H1 (cell line): ENCODE results near the gene METTL21C. TPM values are rescaled to one million over a fixed set of nuclear protein-coding genes. Genes with fewer than 3 reads are reported as not detected.

ENCODE experiments used
- CTCF ChIA-PET: fragments of 300-600 bp; sonication (Branson Sonifier 250); formaldehyde crosslinking; loops from one replicate; lab custom pipeline; 2021; ENCODE audit not compliant: partially characterized antibody; lab: Charles Lee
- POLR2A ChIA-PET: fragments of 300-600 bp; sonication (Branson Sonifier 250); formaldehyde crosslinking; loops from one replicate; lab custom pipeline; 2021; ENCODE audit warnings: inconsistent platforms; ENCODE audit not compliant: partially characterized antibody; lab: Charles Lee
- DNase-seq, 2 experiments: peaks; one replicate each; pipeline versions ENCODE4 v3.0.0 to v3.0.0-alpha.2; 2010 to 2022; ENCODE audit warnings: low spot score in 2 of 2, low read depth in 1 of 2, mixed read lengths in 1 of 2
- FAIRE-seq: peaks from 2 replicates; lab custom pipeline; 2011; peaks lifted over from hg19 to GRCh38; lab: Jason Lieb, UNC
- H2AFZ ChIP-seq: 2 replicates; pipeline ENCODE4 v1.8.1; 2012; ENCODE audit warnings: low read length, inconsistent platforms
- H2AK5ac ChIP-seq: 2 replicates; pipeline ENCODE4 v1.6.1; 2013; ENCODE audit warnings: low read depth, low read length
- H2BK120ac ChIP-seq: replicated peaks from 2 replicates; pipeline ENCODE3; 2013; ENCODE audit warnings: low read depth, low read length, inconsistent platforms
- H2BK12ac ChIP-seq: 2 replicates; pipeline ENCODE4 v1.6.1; 2013; ENCODE audit warnings: low read depth, low read length
- H2BK15ac ChIP-seq: 2 replicates; pipeline ENCODE4 v1.6.1; 2013; ENCODE audit warnings: low read length
- H2BK20ac ChIP-seq: 2 replicates; pipeline ENCODE4 v1.6.1; 2013; ENCODE audit warnings: low read length
- H2BK5ac ChIP-seq: 2 replicates; pipeline ENCODE4 v1.6.1; 2013; ENCODE audit warnings: low read depth, low read length
- H3K14ac ChIP-seq: 2 replicates; pipeline ENCODE4 v1.6.1; 2013; ENCODE audit warnings: inconsistent platforms; ENCODE audit not compliant: insufficient read length
- H3K18ac ChIP-seq: 2 replicates; pipeline ENCODE4 v1.6.1; 2013; ENCODE audit warnings: low read length; ENCODE audit errors: extremely low read depth
- H3K23ac ChIP-seq: 2 replicates; pipeline ENCODE4 v1.6.1; 2013; ENCODE audit warnings: inconsistent platforms; ENCODE audit not compliant: insufficient read length
- H3K23me2 ChIP-seq: 2 replicates; pipeline ENCODE4 v1.6.1; 2013; ENCODE audit warnings: low read depth, low read length
- H3K27ac ChIP-seq: 2 replicates; pipeline ENCODE4 v1.6.1; 2011; ENCODE audit warnings: low read depth, low read length, inconsistent platforms
- H3K27me3 ChIP-seq, 4 experiments: replicated peaks in 1 of 4; 1 replicate in 1 of 4; 2 replicates in 3 of 4; pipeline versions ENCODE4 v1.6.1 to v1.8.1; 2011 to 2013; ENCODE audit warnings: low read length in 3 of 4, mild to moderate bottlenecking in 3 of 4, inconsistent platforms in 2 of 4, mixed read lengths in 2 of 4, moderate library complexity in 1 of 4; ENCODE audit not compliant: control insufficient read depth in 3 of 4, insufficient read depth in 3 of 4; ENCODE audit errors: extremely low read depth in 1 of 4
- H3K36me3 ChIP-seq, 4 experiments: 2 replicates each; pipeline versions ENCODE4 v1.6.1 to v1.8.1; 2011 to 2013; ENCODE audit warnings: mild to moderate bottlenecking in 4 of 4, low read length in 3 of 4, moderate library complexity in 2 of 4, control low read depth in 1 of 4, inconsistent platforms in 1 of 4; ENCODE audit not compliant: insufficient read depth in 4 of 4, control insufficient read depth in 2 of 4
- H3K4ac ChIP-seq: replicated peaks from 2 replicates; pipeline ENCODE3; 2013; ENCODE audit warnings: low read length, low read depth, mixed read lengths, inconsistent platforms; ENCODE audit not compliant: insufficient read length
- H3K4me1 ChIP-seq, 4 experiments: replicated peaks in 1 of 4; 1 replicate in 1 of 4; 2 replicates in 3 of 4; pipeline versions ENCODE4 v1.6.1 to v1.8.1; 2011 to 2013; ENCODE audit warnings: low read length in 3 of 4, inconsistent platforms in 2 of 4, mixed read lengths in 1 of 4; ENCODE audit not compliant: insufficient read depth in 4 of 4, control insufficient read depth in 3 of 4
- H3K4me2 ChIP-seq, 2 experiments: 2 replicates each; pipeline versions ENCODE4 v1.6.1 to v1.8.1; 2011 to 2013; ENCODE audit warnings: low read depth in 2 of 2, low read length in 2 of 2, control low read depth in 1 of 2, inconsistent platforms in 1 of 2, mild to moderate bottlenecking in 1 of 2; ENCODE audit not compliant: insufficient read depth in 1 of 2
- H3K4me3 ChIP-seq, 4 experiments: fragments of 200-600, 300-600 bp in 1 of 4; sonication (generic), shearing (Covaris generic), sonication (Bioruptor Twin) in 1 of 4; 2 replicates each; pipeline versions ENCODE4 v1.5.1 to v1.8.1; 2011 to 2016; ENCODE audit warnings: low read length in 4 of 4, low read depth in 3 of 4, control low read depth in 2 of 4, inconsistent platforms in 2 of 4, mild to moderate bottlenecking in 2 of 4, mixed read lengths in 1 of 4, moderate library complexity in 1 of 4; ENCODE audit not compliant: insufficient read depth in 2 of 4; ENCODE audit errors: extremely low read depth in 1 of 4
- H3K56ac ChIP-seq: replicated peaks from 2 replicates; pipeline ENCODE3; 2013; ENCODE audit warnings: low read depth, mild to moderate bottlenecking, mixed read lengths, low read length, inconsistent platforms; ENCODE audit not compliant: insufficient read length
- H3K79me1 ChIP-seq: 2 replicates; pipeline ENCODE4 v1.6.1; 2013; ENCODE audit warnings: low read depth, low read length, control low read depth
- H3K79me2 ChIP-seq, 2 experiments: 2 replicates each; pipeline versions ENCODE4 v1.6.1 to v1.8.1; 2012 to 2013; ENCODE audit warnings: low read length in 2 of 2, mild to moderate bottlenecking in 2 of 2, inconsistent platforms in 1 of 2; ENCODE audit not compliant: insufficient read depth in 2 of 2, control insufficient read depth in 1 of 2
- H3K9ac ChIP-seq, 4 experiments: replicated peaks in 1 of 4; 1 replicate in 1 of 4; 2 replicates in 3 of 4; pipeline versions ENCODE4 v1.6.1 to v1.8.1; 2011 to 2013; ENCODE audit warnings: low read depth in 3 of 4, low read length in 3 of 4, control low read depth in 2 of 4, mild to moderate bottlenecking in 2 of 4, moderate library complexity in 2 of 4, inconsistent platforms in 1 of 4; ENCODE audit errors: extremely low read depth in 1 of 4
- H3K9me3 ChIP-seq, 2 experiments: 2 replicates each; pipeline versions ENCODE4 v1.6.1 to v1.8.1; 2012 to 2013; ENCODE audit warnings: mild to moderate bottlenecking in 2 of 2, moderate library complexity in 2 of 2, control low read depth in 1 of 2, inconsistent platforms in 1 of 2, low read depth in 1 of 2, low read length in 1 of 2, mixed read lengths in 1 of 2; ENCODE audit not compliant: insufficient read depth in 2 of 2
- H4K20me1 ChIP-seq, 2 experiments: replicated peaks in 1 of 2; 2 replicates each; pipeline versions ENCODE3 to v1.8.1; 2011 to 2013; ENCODE audit warnings: inconsistent platforms in 2 of 2, low read length in 2 of 2, mild to moderate bottlenecking in 1 of 2; ENCODE audit not compliant: insufficient read depth in 2 of 2, control insufficient read depth in 1 of 2
- H4K5ac ChIP-seq: 2 replicates; pipeline ENCODE4 v1.6.1; 2013; ENCODE audit warnings: low read length, low read depth, mixed read lengths, inconsistent platforms; ENCODE audit not compliant: insufficient read length
- H4K8ac ChIP-seq: 2 replicates; pipeline ENCODE4 v1.8.0; 2013; ENCODE audit warnings: mild to moderate bottlenecking, moderate library complexity, low read length, inconsistent platforms; ENCODE audit not compliant: insufficient read depth; ENCODE audit errors: extremely low read depth
- H4K91ac ChIP-seq: replicated peaks from 2 replicates; pipeline ENCODE3; 2013; ENCODE audit warnings: low read length, mixed read lengths, inconsistent platforms; ENCODE audit not compliant: insufficient read length
- CBX8 ChIP-seq: fragments of 300-800, 300-1000 bp; sonication (generic); IDR thresholded peaks from 2 replicates; pipeline ENCODE4 v1.7.1; 2016; ENCODE audit warnings: low read depth, low read length, borderline replicate concordance
- JUN ChIP-seq: IDR thresholded peaks from 2 replicates; pipeline ENCODE4 v1.6.1; 2011; ENCODE audit warnings: low read depth, mild to moderate bottlenecking, improper control_type of control experiment, low read length
- NANOG ChIP-seq: IDR thresholded peaks from 2 replicates; pipeline ENCODE4 v1.6.1; 2011; ENCODE audit warnings: low read length, low read depth, mild to moderate bottlenecking, inconsistent platforms; ENCODE audit not compliant: insufficient read depth, poor library complexity, severe bottlenecking
- PHF8 ChIP-seq: fragments of 200-600 bp; sonication (generic); conservative IDR thresholded peaks from 2 replicates; pipeline ENCODE4 v1.7.1; 2012; ENCODE audit warnings: low read depth, mild to moderate bottlenecking, inconsistent platforms, low read length, moderate library complexity
- YY1 ChIP-seq: IDR thresholded peaks from 2 replicates; pipeline ENCODE4 v1.6.1; 2011; ENCODE audit warnings: low read depth, mild to moderate bottlenecking, low read length
- WGBS, 2 experiments: shearing (Covaris generic) in 1 of 2; methylation state at CpG; one replicate each; pipeline versions ENCODE4 v1.1.6 to v1.1.7; 2013 to 2015; ENCODE audit warnings: low lambda C conversion rate in 2 of 2, mixed read lengths in 2 of 2, inconsistent platforms in 1 of 2, low coverage in 1 of 2, missing lambda C conversion rate in 1 of 2; ENCODE audit not compliant: insufficient replicate concordance in 2 of 2, insufficient coverage in 1 of 2, insufficient read length in 1 of 2; ENCODE audit errors: extremely low coverage in 1 of 2, missing lambda C conversion rate in 1 of 2; 5-methylcytosine and 5-hydroxymethylcytosine counted together
- polyA plus RNA-seq, 7 experiments: library from polyadenylated mRNA; depleted of rRNA in 3 of 7; stranded (reverse) in 5 of 7; unstranded in 2 of 7; fragments of >200 nt in 5 of 7; fragments of 200-250 nt in 2 of 7; gene quantifications; 1 replicate in 5 of 7; 2 replicates in 1 of 7; 4 replicates in 1 of 7; pipeline versions ENCODE4 v1.2.1 to v1.2.3, GENCODE V29; 2011 to 2013; ENCODE audit warnings: missing spikeins in 2 of 7, mixed read lengths in 2 of 7
- total RNA-seq: library from RNA; stranded (reverse); fragmentation: NEBNext Ultra II Directional; extraction: Animal tissue kit (Norgen Biotek cat#: 25700); gene quantifications from 2 replicates; pipeline ENCODE4 v1.2.1, GENCODE V29; 2021

METTL21C gene
- total and polyA plus RNA-seq, 2 of the 8 experiments (the other 6 are each of a cell fraction or from before 2014, with no cell fraction given) = not detected

DNA sequence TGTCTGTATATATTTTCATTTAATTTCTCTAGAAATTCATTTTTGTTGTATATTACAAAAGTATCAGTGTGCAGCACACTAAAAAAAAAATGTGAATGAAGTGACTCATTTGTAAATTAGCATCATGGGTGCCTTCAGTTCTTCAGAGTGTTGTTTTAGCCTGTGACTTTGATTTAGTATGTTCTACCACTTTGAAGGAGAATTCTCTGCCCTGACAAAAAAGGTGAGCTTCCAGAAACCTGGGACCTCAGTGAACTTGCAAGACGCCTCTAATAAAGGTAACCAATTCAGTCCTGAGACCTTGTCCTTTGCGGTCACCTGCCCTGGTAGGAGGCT is 2.4 kb downstream of the METTL21C start:
- ChIA-PET CTCF (interaction anchor here (0.7 to 1.4 kb wide), 3 partner anchors 9 to 154 kb away, joined by 3 to 4 read pairs (median 3); partner anchors contain the start of gene ERCC5), POLR2A (interaction anchor here (1.2 kb wide), 1 partner anchor 11 kb away, joined by 4 read pairs; no protein-coding TSS in a partner anchor)
- Histone ChIP-seq H3K79me1 (no peaks in the 10 kb centered on the region), H3K18ac (no peak overlapping the region), H2AK5ac (no peak overlapping the region), H4K20me1 (no peaks in the 10 kb centered on the region), H3K9me3 (no peaks in the 10 kb centered on the region), H2BK5ac (no peak overlapping the region), H3K4me1 (peaks cover 0 to 11% (median 8%) of the 10 kb centered on the region in 4 experiments), H3K27ac (no peak overlapping the region), H3K56ac (no peak overlapping the region), H3K27me3 (no peaks in the 10 kb centered on the region), H4K8ac (no peak overlapping the region), H3K9ac (no peak overlapping the region), H3K23me2 (no peaks in the 10 kb centered on the region; the same call in 1 of the 2 replicates), H4K91ac (no peak overlapping the region), H3K23ac (no peak overlapping the region), H2BK12ac (0 out of 2 replicates have a peak overlapping the region, but pooled peaks have one; percentile 31), H3K4ac (no peak overlapping the region), H4K5ac (no peak overlapping the region), H3K14ac (no peak overlapping the region), H2BK120ac (no peak overlapping the region), H3K4me2 (peak overlapping the region in 1 of 2 experiments; percentile 43; a peak in 1 of 4 replicates), H3K79me2 (no peaks in the 10 kb centered on the region), H3K36me3 (no peaks in the 10 kb centered on the region), H3K4me3 (no peak overlapping the region), H2BK20ac (no peak overlapping the region), H2AFZ (no peak overlapping the region; the same call in 1 of the 2 replicates), H2BK15ac (no peak overlapping the region)
- 77% methylated on average over 2 of the region's 2 CpGs; no CpG with 5 or more reads in 1 of the 2 experiments for WGBS, 2 experiments
- FAIRE-seq (no peak), DNase-seq (no peak)
- TF ChIP-seq JUN = no peak
- no peak for TF ChIP-seq CBX8
- TF ChIP-seq YY1 = no peak
- no peak for TF ChIP-seq NANOG
- no peak for TF ChIP-seq PHF8
